Measurements from ENCODE around the gene ZNF454.
A peak's percentile ranks its signal among the peaks of the same experiment; 100 is the strongest.

Gene ZNF454

DNA sequence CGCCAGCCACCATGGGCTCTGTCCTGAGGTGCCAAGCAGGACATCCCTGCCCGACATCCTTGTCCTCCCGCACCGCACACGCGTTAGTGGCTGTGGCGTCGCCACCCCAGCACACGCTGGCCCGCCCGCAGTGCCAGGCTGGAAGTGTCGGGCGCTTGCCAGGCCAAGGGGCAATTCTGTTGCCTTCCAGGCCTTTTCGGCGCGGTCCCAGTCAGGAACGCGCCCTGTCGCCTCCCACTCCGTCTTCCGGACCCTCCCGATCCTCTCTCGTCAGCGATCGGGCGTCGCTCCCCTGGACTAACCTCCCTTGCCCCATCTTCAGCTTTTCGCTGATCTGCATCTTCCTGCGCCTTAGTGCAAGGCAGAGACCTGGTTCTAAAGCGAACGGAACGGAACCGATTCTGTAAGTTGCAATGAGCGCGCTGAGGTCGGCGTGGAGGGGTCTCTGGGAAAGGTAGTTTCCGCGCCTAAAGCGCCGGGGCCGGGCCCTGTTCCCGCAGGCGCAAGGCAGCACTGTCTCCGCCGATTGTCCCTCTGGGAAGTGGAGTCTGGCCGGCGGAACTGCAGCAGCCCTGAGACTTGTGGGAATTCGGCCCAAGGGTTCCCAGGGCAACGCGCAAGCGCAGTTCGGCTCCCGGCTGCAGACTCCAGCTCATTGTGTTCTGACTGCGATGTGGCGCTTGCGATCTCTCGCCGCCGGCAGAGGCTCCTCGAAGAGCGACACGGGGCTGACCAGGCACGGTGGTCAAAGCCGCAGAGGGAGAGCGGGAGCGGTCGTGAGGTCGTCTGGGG lies at the start of gene ZNF454:
ZNF454 (plus strand) TSS at position 630 of the 792 bp plus-strand sequence. CDS start 1,594 bp downstream, outside the sequence.
- DNase-seq (ENCODE audit: low read depth) = no peak

- DNase-seq (ENCODE audit: low read depth) = peak; percentile 4
These were observed 45.1 kb upstream of the ZNF454 start, which contains the start of gene ZFP2 for GRCh38 chr5:178895615-178896571. Gene ZFP2, plus strand, starts transcription at chr5:178895913. Its CDS starts 35,401 bp downstream, at chr5:178931314.

- no peak for DNase-seq (ENCODE audit: low read depth)
These were observed 41.7 kb upstream of the ZNF454 start for GRCh38 chr5:178899289-178899688.

GRCh38 chr5:178902849-178903248 lies 38.1 kb upstream of the ZNF454 start:
- DNase-seq (ENCODE audit: low read depth) = no peak

DNA sequence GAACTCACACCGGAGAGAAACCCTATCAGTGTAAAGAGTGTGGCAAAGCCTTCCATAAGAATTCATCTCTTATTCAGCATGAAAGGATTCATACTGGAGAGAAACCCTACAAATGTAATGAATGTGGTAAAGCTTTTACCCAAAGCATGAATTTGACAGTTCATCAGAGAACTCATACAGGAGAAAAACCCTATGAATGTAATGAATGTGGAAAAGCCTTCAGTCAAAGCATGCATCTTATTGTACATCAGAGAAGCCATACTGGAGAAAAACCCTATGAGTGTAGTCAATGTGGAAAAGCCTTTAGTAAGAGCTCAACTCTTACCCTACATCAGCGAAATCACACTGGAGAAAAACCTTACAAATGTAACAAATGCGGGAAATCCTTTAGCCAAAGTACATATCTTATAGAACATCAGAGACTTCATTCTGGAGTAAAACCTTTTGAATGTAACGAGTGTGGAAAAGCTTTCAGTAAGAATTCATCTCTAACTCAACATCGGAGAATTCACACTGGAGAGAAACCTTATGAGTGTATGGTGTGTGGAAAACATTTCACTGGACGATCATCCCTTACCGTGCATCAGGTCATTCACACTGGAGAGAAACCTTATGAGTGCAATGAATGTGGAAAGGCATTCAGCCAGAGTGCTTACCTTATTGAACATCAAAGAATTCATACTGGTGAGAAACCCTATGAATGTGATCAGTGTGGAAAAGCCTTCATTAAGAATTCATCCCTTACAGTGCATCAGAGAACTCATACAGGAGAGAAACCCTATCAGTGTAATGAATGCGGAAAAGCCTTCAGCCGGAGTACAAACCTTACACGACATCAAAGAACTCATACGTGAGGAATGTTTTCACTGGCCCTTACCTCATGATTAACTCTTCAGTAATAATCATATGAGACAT lies 8.9 kb upstream of the ZNF454 start:
- no peak for DNase-seq (ENCODE audit: low read depth)

DNA sequence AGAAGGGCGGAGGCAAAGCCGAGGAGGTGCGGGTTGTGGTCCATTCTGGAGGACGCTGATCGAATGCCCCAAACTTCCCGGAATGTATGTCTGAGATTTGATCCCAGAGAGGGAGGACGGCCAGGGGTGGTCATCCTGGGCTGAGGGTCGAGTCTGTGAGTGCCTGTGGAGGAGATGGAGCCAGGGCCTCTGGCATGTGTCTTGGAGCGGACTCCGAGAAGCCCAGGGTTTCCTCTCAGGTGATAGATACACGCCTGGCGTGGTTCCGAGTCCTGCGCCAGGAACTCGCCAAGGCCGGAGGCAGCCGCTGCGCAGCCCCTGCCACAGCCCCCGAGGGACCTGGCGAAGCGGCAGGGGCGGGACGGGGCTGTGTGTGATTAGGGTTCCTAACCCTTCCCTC lies 363 bp downstream of the ZNF454 start:
- DNase-seq (ENCODE audit: low read depth) = no peak

DNA sequence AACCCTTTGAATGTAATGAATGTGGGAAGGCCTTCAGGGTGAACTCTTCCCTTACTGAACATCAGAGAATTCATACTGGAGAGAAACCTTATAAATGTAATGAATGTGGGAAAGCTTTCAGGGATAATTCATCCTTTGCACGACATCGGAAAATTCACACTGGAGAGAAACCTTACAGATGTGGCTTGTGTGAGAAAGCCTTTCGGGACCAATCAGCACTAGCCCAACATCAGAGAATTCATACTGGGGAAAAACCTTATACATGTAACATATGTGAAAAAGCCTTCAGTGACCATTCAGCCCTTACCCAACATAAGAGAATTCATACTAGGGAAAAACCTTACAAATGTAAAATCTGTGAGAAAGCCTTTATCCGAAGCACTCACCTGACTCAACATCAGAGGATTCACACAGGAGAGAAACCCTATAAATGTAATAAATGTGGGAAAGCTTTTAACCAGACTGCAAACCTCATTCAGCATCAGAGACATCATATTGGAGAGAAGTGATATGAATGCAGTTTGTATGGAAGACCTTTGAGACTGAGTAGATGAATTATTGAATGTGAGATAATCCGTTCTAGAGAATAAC lies 24.6 kb downstream of the ZNF454 start:
- no peak for DNase-seq (ENCODE audit: low read depth)

DNA sequence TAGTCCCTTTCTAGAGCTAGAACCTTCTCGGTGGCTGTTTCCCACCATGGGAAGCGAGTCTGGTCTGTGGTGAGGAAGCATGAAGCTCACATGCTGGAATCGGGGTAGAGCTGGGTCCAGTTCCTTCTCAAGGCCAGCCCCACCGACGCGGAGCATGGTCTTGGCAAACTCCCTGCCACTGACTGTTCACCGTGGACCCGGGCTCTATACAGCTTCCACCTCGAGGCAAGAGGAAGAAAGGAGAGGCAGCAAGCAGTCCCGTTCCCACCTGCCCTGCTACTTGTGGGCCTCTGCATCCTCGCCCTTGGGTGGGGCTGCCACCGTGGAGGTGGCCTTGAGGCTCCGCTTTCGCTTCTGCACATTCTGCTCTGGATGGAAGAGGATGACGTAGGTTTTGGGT lies 40.4 kb downstream of the ZNF454 start:
- DNase-seq (ENCODE audit: low read depth) = no peak

DNA sequence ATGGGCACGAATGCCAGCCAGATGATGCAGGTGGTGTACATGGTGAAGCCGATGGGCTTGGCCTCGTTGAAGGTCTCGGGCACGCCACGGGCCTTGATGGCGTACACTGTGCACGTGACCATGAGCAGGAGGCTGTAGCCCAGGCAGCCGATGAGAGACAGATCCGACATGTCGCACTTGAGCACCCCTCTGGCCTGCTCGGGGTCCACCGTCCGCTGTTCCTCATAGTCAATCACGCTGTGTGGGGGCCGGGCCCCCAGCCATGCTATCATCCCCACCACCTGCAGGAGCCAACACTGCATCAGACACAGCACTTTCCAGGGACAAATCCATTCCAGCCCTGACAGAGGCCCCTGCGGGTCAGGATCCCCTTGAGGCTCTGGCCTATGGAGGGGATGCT lies 41.9 kb downstream of the ZNF454 start:
- no peak for DNase-seq (ENCODE audit: low read depth)

DNA sequence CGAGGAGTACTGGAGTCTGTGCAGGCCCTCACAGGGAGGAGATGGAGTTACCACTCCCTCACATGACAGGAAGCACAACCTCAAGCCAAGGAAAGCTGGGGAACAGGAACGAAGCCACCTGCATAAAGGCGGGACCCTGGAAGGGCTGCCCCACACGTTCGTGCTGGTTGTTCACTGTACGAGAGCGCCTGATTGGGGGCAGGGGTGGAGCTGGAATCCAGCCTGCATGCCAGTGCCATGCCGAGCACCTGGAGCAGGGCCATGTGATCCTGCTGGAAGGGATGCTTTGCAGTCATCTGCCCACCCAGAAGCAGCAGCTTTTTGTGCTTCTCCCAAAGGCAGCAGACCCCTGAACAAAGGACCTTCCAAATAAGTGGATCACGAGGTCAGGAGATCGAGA lies 42.7 kb downstream of the ZNF454 start:
- no peak for DNase-seq (ENCODE audit: low read depth)

DNA sequence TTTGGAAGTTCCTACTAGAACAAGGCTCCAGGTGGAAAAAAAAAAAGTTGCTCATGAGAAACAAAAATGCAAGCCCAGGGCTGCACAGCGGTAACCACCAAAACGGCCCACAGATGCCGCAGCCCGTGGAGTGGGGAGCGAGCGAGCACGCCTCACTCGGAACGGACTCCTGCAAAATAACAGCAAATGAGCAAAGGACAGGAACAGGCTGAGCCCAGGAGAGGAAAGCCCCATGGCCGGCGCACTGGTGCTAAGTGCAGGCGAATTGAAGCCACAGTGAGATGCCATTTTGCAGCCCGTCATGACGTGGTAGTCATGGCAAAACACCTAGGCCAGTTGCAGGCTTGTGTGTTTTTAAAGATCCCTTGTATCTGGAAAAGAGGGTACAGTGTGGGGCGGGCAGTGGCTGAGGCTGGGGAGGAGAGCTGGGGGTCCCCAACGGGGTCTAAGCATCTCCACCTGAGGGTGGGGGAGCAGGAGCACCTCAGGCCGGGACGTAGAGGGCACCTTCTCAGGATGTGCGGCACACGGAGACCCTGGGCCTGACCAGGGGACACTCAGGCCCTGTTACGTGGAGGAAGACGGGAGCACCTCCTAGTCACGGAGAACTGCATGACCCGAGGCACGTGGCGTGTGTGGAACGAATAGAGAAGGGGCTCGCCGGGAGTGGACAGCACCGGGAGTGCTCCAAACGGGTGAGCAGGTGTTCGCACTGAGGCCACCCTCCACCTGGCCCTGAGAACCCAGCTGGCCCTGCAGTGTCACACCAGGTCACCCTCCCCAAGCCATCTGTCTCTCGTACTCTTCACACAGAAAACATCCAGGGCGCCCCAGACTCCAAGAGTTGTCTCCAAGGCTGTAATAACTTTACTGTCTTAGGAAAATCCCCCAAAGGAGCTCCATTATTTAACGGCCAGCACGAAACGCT lies 43.4 kb downstream of the ZNF454 start:
- DNase-seq (ENCODE audit: low read depth) = no peak

GRCh38 chr5:178986326-178986960 lies 45.4 kb downstream of the ZNF454 start:
- DNase-seq (ENCODE audit: low read depth) = no peak

GRCh38 chr5:178988436-178989220 lies 47.6 kb downstream of the ZNF454 start:
- DNase-seq (ENCODE audit: low read depth) = no peak

DNA sequence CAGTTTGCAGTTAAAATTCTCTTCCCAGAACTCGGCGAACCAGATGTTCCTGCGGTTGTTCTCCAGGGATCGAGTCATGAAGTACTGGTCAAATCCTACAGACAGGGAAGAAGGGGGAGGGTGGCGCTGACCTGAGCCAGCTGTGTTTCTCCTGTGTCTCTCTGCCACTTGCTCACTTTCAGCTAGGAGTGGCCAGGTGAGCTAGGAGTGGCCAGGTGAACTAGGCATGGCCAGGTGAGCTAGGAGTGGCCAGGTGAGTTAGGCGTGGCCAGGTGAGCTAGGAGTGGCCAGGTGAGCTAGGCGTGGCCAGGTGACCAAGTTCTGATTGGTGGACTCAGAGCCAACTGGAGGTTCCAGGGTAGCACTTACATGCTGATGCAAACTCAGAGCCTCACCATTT lies 48.3 kb downstream of the ZNF454 start:
- DNase-seq (ENCODE audit: low read depth) = no peak

- DNase-seq (ENCODE audit: low read depth) = no peak
These were observed 49.5 kb downstream of the ZNF454 start for GRCh38 chr5:178990491-178990890.

GRCh38 chr5:178991190-178992145 lies 50.5 kb downstream of the ZNF454 start:
- DNase-seq (ENCODE audit: low read depth) = no peak

DNA sequence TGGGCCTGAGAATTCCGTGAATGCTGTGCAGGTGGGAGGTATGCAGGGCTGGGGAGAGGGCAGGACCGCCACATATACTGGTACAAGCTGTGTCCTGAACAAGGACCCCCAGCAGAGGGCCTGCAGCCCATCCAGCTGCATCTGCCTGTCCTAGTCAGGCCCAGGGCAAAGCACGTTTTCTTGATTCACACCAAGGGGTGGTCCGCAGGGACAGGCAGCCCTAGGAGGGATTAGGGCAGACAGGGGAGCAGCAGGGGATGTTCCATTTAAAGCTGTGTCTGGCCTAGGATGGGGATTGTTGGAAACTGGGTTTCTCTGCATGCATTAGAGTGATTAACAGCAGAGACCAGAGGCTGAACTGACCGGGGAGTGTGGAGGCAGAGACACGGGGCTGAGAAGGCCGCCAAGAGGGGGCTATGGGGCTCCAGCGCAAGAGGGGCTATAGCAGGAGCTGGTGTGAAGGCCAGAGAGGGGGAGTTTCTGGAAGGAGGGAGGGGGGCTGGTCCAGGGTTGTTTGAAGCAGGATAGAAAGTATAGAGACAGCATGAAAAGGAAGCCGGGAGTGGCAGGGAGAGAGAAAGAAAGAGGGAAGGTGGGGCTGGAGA lies 51.4 kb downstream of the ZNF454 start:
- DNase-seq (ENCODE audit: low read depth) = no peak

All from activated T-helper 9 cell treated with anti-CD3 and anti-CD28 coated beads, Interleukin-2, amount 50 U/mL, for 16 hours (primary cell).